OCI-LY1 (cell line): ENCODE results near the gene ABTB2.

Experiments used
- H2AFZ ChIP-seq: fragments of 200-600 bp; sonication (generic), shearing (Covaris generic); 2 replicates; pipeline ENCODE4 v1.6.0; 2014; ENCODE audit warnings: antibody characterized with exemption, mild to moderate bottlenecking, low read length
- H3F3A ChIP-seq: fragments of 200-600 bp; sonication (generic), shearing (Covaris generic); 2 replicates; pipeline ENCODE4 v1.6.0; 2014; ENCODE audit warnings: mild to moderate bottlenecking, antibody characterized with exemption, low read length, moderate library complexity; ENCODE audit not compliant: insufficient read depth
- H3K27ac ChIP-seq: fragments of 200-600 bp; sonication (generic); 2 replicates; pipeline ENCODE4 v1.5.1; 2014; ENCODE audit warnings: low read length, mixed run types, mild to moderate bottlenecking, low read depth; ENCODE audit not compliant: poor library complexity, severe bottlenecking
- H3K27me3 ChIP-seq: fragments of 200-600 bp; sonication (generic); 2 replicates; pipeline ENCODE4 v1.6.0; 2014; ENCODE audit warnings: antibody characterized with exemption, mild to moderate bottlenecking, low read length, moderate library complexity; ENCODE audit not compliant: insufficient read depth
- H3K36me3 ChIP-seq: fragments of 200-600 bp; sonication (generic); 2 replicates; pipeline ENCODE4 v1.6.1; 2014; ENCODE audit warnings: mild to moderate bottlenecking, antibody characterized with exemption, low read length, moderate library complexity, mixed read lengths; ENCODE audit not compliant: insufficient read depth
- H3K4me1 ChIP-seq: fragments of 200-600 bp; sonication (generic); 2 replicates; pipeline ENCODE4 v1.5.1; 2014; ENCODE audit warnings: mild to moderate bottlenecking, low read length, moderate library complexity; ENCODE audit not compliant: insufficient read depth, severe bottlenecking
- H3K4me2 ChIP-seq: fragments of 200-600 bp; sonication (generic), shearing (Covaris generic); 2 replicates; pipeline ENCODE4 v1.6.1; 2014; ENCODE audit warnings: low read length
- H3K4me3 ChIP-seq: fragments of 200-600 bp; sonication (generic); 2 replicates; pipeline ENCODE4 v1.5.1; 2014; ENCODE audit warnings: low read length, low read depth, mild to moderate bottlenecking, mixed read lengths; ENCODE audit not compliant: poor library complexity, severe bottlenecking
- H3K79me2 ChIP-seq: fragments of 200-600 bp; shearing (Covaris generic); 2 replicates; pipeline ENCODE4 v1.6.1; 2016; ENCODE audit warnings: mixed run types, low read length, mixed read lengths; ENCODE audit not compliant: insufficient read depth
- H3K9ac ChIP-seq: fragments of 200-600 bp; sonication (generic), shearing (Covaris generic); 2 replicates; pipeline ENCODE4 v1.6.1; 2014; ENCODE audit warnings: mild to moderate bottlenecking, low read length, mixed read lengths
- H3K9me2 ChIP-seq: fragments of 200-600 bp; sonication (generic), shearing (Covaris generic); 2 replicates; pipeline ENCODE4 v1.6.1; 2014; ENCODE audit warnings: low read depth, mild to moderate bottlenecking, low read length, mixed read lengths
- H3K9me3 ChIP-seq: fragments of 200-600 bp; shearing (Covaris generic); 2 replicates; pipeline ENCODE4 v1.6.1; 2014; ENCODE audit warnings: low read length, mixed read lengths
- H4K20me1 ChIP-seq: fragments of 200-600 bp; sonication (generic), shearing (Covaris generic); 2 replicates; pipeline ENCODE4 v1.6.0; 2016; ENCODE audit warnings: mild to moderate bottlenecking, low read length; ENCODE audit not compliant: insufficient read depth
- CTCF ChIP-seq: fragments of 200-600 bp; sonication (generic), shearing (Covaris generic); IDR thresholded peaks from 2 replicates; pipeline ENCODE4 v1.5.1; 2017; ENCODE audit warnings: mild to moderate bottlenecking, antibody characterized with exemption, low read length, moderate library complexity, mixed read lengths
- EZH2 ChIP-seq: fragments of 200-600 bp; sonication (generic), shearing (Covaris generic); IDR thresholded peaks from 2 replicates; pipeline ENCODE4 v1.8.0; 2017; ENCODE audit warnings: borderline replicate concordance, mixed run types, mild to moderate bottlenecking, antibody characterized with exemption, low read length, moderate library complexity, mixed read lengths

Gene ABTB2

GRCh38 chr11:34263441-34264091, 94.2 kb downstream of the ABTB2 start:
- no peaks in the 10 kb centered on the region for H3K9me2 ChIP-seq
- no peaks in the 10 kb centered on the region for H3F3A ChIP-seq
- no peaks in the 10 kb centered on the region for H4K20me1 ChIP-seq
- no peak overlapping the region for H3K4me3 ChIP-seq
- H3K9me3 ChIP-seq = no peaks in the 10 kb centered on the region
- H3K9ac ChIP-seq = no peak overlapping the region
- H3K27me3 ChIP-seq = no peaks in the 10 kb centered on the region
- H3K4me2 ChIP-seq = no peak overlapping the region
- no peak overlapping the region for H2AFZ ChIP-seq
- H3K27ac ChIP-seq = no peak overlapping the region
- TF ChIP-seq CTCF (no peak), EZH2 (no peak)
- H3K4me1 ChIP-seq = no peaks in the 10 kb centered on the region
- no peaks in the 10 kb centered on the region for H3K79me2 ChIP-seq
- H3K36me3 ChIP-seq = no peaks in the 10 kb centered on the region

DNA sequence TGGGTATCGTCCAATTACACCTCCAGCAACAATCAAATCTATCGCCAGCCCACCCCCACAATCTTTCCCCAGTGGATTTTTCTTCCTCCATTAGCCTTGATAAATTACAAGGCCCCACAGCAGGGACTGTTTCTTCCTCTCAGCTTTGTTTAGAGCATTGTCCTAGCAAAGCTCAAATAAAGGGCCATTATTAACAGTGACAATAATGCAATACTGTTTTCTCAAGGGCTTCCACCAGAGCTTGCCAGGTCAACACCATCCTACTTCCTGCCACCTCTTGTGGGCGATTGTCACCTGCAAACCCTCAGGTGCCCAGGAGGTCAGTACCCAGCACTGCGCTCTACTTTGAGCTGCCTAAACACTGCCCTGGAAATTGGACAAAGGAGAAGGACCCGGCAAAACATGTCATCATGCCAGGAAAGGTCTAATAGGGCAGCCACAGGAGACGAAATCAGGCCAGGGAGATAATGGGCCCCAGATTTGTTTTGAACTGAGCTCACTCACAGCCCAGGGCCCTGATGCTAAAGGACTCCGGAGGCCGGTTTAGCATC, 95.2 kb downstream of the ABTB2 start:
- no peak overlapping the region for H3K4me3 ChIP-seq
- H3K9me2 ChIP-seq = no peaks in the 10 kb centered on the region
- H3K27me3 ChIP-seq = no peaks in the 10 kb centered on the region; the same call in 1 of the 2 replicates
- H3K4me2 ChIP-seq = no peak overlapping the region
- no peak for TF ChIP-seq EZH2
- TF ChIP-seq CTCF = no peak
- no peak overlapping the region for H2AFZ ChIP-seq
- H4K20me1 ChIP-seq = no peaks in the 10 kb centered on the region
- no peak overlapping the region for H3K27ac ChIP-seq
- no peaks in the 10 kb centered on the region for H3F3A ChIP-seq
- no peak overlapping the region for H3K9ac ChIP-seq
- H3K9me3 ChIP-seq = no peaks in the 10 kb centered on the region
- no peaks in the 10 kb centered on the region for H3K79me2 ChIP-seq
- no peaks in the 10 kb centered on the region for H3K36me3 ChIP-seq
- H3K4me1 ChIP-seq = no peaks in the 10 kb centered on the region

GRCh38 chr11:34261820-34262219, 96.0 kb downstream of the ABTB2 start:
- Histone ChIP-seq H3K27ac (no peak overlapping the region), H3K9me2 (no peaks in the 10 kb centered on the region), H3K4me3 (no peak overlapping the region), H3K9ac (no peak overlapping the region), H3K27me3 (no peaks in the 10 kb centered on the region; the same call in 1 of the 2 replicates), H2AFZ (no peak overlapping the region), H3K4me2 (no peak overlapping the region), H3K79me2 (no peaks in the 10 kb centered on the region), H3K36me3 (no peaks in the 10 kb centered on the region), H3K9me3 (no peaks in the 10 kb centered on the region), H4K20me1 (no peaks in the 10 kb centered on the region), H3F3A (no peaks in the 10 kb centered on the region), H3K4me1 (no peaks in the 10 kb centered on the region)
- TF ChIP-seq EZH2 (no peak), CTCF (no peak)
